MG63 (cell line): ENCODE data around the gene NAT8. TPM values are rescaled to one million over a fixed set of nuclear protein-coding genes. Genes with fewer than 3 reads are reported as not detected.
"Not testable (repeated sequence)": the region's sequence is repeated elsewhere in the genome, so short reads cannot be mapped to it uniquely, and the experiment has no call there.

ENCODE experiments used
- DNase-seq: peaks from one replicate; pipeline ENCODE4 v3.0.0-alpha.2; 2020
- H3K27me3 ChIP-seq: fragments of 250-450 bp; sonication (Bioruptor Pico); 2 replicates; pipeline ENCODE4 v1.5.1; 2020; ENCODE audit warnings: mild to moderate bottlenecking, moderate library complexity
- H3K36me3 ChIP-seq: fragments of 250-450 bp; sonication (Bioruptor Pico); 2 replicates; pipeline ENCODE4 v1.5.1; 2020; ENCODE audit warnings: mild to moderate bottlenecking, moderate library complexity
- H3K4me3 ChIP-seq: fragments of 250-450 bp; sonication (Bioruptor Pico); 2 replicates; pipeline ENCODE4 v1.5.1; 2020; ENCODE audit warnings: mild to moderate bottlenecking, moderate library complexity
- H3K9me3 ChIP-seq: fragments of 250-450 bp; sonication (Bioruptor Pico); 2 replicates; pipeline ENCODE4 v1.5.1; 2020; ENCODE audit warnings: mild to moderate bottlenecking, moderate library complexity
- total RNA-seq: library from RNA; depleted of rRNA; stranded (reverse); fragments of >200 nt; shearing (Covaris generic); gene quantifications from 2 replicates; pipeline ENCODE4 v1.2.3, GENCODE V29; 2014; ENCODE audit warnings: low replicate concordance; rRNA removed

Gene NAT8, protein sequence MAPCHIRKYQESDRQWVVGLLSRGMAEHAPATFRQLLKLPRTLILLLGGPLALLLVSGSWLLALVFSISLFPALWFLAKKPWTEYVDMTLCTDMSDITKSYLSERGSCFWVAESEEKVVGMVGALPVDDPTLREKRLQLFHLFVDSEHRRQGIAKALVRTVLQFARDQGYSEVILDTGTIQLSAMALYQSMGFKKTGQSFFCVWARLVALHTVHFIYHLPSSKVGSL
- total RNA-seq, result not detected in 2 replicates

DNA sequence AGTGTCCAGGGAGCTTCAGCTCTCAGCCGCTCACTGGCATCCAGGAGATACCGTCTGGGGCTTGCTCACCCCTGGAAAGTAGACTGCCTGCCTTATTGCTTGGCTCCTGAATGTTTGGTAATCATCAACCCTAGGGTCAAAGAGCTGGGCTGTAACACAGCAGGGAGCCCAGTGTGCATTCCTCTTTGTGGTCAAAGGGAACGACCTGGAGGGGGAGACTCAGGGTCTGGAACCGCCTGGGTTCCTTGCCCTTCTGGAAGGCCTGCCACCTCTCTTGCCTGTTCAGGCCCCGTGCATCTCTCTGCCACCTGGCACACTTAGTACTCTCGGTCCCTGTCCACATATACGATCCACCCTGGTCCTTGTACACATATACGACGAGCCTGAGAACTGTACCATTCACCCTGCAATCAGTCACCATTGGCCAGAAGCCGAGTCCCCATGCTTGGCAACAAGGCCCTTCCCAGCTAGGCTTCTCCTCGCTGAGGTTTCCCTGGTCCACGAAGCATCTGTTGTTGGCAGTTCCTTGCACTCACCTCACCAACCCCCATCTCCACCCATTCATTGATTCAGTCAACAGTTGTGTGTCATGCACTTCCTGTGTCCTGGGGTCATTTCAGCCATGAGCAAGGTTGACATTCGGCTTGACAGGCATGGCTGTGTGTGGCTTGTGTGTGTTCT, at the start of gene NAT8:
TSS of gene NAT8 (minus strand) at position 85 of the 681 bp plus-strand sequence. CDS start 794 bp downstream, outside the sequence.
- Histone ChIP-seq H3K9me3 (no peaks in the 10 kb centered on the region), H3K4me3 (no peak within 1 kb of the TSS), H3K27me3 (no peaks in the 10 kb centered on the region), H3K36me3 (no peaks in the 10 kb centered on the region)
- DNase-seq, result no peak

DNA sequence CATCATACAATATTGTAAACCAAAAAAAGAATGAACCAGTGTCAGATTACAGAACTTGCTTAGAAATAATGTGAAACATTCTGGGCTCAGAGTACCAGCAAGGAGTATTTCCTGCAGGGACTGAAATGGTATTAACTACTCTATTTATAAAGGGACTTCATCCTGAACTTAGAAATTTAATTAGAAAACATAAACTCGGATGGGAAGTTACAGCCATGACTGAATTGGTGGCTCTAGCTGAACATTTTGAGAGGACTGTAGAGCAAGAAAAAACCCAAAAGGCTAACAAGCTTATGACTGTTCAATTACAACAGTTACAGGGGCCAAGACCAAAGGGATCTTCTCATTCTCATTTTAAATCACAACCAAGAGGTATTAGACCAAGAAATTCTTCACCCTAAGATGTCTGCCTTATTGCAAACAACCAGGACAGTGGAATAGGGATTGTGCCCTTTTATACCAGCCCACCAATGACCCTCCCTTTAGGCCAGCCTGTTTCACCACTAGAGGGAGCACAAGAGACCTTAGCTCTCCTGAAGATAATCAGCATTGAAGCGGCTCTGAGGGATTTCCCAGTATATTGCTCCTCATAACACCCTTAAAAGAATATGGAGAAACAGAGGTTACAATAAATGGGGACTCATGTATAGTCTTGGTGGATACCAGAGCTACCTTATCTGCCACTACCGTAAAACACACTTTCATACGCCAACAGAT, 48.3 kb upstream of the NAT8 start:
- not testable (repeated sequence) for H3K36me3 ChIP-seq, DNase-seq, H3K27me3 ChIP-seq, H3K4me3 ChIP-seq, H3K9me3 ChIP-seq

DNA sequence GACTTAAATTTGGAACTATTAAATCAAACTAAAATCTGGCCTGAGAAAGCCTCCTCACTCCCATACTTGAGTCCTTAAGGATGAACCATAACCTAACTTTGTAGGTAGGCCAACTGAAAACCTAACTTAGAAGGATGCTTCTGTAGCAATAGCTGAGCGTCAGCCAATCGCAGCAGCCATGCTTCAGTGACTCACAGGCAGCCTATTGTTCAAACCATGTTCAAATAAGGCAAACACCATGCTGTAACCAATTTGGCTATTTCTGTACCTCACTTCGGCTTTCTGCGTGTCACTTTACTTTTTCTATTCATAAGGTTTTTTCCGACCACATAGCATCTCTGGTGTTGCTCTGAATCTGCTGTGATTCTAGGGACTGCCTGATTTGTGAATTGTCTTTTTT, 46.3 kb upstream of the NAT8 start:
- H3K9me3 ChIP-seq, DNase-seq, H3K27me3 ChIP-seq, H3K36me3 ChIP-seq, H3K4me3 ChIP-seq: not testable (repeated sequence)

DNA sequence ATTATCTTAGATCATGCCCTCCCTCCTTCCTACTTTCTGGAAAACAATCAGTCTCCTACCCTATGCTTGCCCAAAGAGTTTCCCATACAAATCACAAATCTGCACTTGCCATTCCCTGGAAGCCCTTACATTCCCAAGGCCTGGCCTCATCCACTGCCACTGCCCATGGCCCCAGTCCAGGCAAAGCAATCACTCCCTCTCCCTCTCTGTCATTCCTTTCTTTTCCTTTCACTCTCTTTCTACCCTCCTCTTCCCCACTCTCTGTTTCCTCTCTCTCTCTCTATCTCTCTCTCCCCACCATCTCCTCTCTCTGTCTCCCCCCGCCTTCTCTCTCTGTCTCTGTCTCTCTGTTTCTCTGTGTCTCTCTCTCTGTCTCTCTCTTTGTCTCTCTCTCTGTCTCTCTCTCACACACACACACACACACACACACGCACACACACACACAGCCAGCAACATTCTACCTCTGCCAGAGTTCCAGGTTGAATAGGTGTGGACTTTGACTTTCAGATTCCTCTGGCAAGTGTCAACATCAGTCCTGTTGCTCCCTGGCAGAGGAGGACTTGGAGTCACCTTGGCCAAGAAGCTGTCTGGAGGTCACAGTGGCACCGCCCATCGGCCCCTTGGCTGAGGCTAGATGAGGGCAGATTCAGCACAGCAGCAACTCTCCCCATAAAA, 43.7 kb upstream of the NAT8 start:
- Histone ChIP-seq H3K4me3 (no peak overlapping the region), H3K9me3 (no peaks in the 10 kb centered on the region), H3K27me3 (no peaks in the 10 kb centered on the region; the same call in 1 of the 2 replicates), H3K36me3 (no peaks in the 10 kb centered on the region)
- DNase-seq, result no peak

DNA sequence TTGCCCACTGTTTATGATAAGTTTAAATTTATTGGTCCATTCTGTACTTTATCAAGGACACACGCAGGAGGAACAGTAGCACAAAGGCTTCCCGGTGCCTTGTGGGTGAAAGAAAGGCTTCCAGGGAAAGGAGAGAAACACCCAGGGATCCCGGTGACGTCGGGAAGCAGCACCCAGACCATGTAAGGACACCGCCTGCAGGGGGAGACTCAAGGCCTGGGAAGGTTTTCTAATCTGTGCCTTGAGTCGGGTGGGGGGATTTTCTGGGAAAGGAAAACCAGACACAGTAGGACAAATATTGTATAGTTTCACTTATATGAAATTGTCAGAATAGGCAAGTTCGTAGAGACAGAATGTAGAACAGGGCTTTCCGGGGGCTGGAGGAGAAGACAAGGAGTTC, 42.7 kb upstream of the NAT8 start:
- not testable (repeated sequence) for DNase-seq, H3K9me3 ChIP-seq, H3K4me3 ChIP-seq

DNA sequence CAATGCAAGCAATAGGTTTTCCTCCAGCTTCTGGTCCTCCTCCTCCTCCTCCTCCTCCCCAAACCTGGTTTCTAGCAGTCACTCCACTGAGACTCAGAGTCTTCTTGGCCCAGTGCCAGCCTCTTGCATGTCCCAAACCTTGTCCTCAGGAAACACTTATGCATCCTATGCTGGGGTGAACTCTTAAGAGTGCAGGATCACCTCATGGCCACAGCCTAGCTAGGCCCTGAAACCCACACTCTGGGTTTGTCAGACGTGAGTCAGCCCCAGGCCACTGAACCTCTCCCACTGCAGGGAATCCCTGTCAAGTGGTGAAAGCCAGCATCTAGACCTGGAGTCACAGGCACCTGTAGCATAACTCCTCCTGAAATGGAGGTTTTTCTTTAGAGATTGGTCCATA, 42.1 kb upstream of the NAT8 start:
- not testable (repeated sequence) for H3K36me3 ChIP-seq, H3K27me3 ChIP-seq, H3K4me3 ChIP-seq, H3K9me3 ChIP-seq, DNase-seq

More for the DNA sequence above, 42.7 kb upstream of the NAT8 start:
- not testable (repeated sequence) for H3K27me3 ChIP-seq, H3K36me3 ChIP-seq

DNA sequence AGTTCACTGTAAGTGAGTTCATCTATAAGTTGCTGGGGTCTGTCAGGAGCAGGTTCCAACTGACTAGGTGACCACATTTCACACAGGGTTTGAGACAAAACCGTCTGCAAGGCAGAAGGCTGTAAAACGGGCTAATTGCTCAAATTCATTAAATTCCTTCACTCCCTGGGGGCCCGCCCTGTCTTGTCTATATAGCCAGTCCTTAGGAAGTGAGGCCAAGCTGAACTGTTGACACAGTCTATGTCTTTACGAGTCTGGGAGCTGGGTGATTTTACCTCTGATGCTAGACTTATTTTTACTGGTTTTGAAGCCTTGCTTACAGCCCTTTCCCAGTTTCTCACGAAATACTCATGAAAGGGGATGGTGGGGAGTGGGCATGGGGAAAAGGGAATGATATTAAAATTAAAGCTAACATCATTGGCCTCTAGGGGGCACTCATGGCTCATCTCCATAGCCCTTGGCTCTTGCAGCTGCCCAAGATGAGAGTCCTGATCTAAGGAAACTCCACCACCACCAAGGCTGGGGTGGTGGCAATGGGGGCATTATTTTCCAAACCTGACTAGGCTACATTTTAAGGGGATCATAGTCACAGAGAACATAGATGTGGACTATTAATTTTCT, 37.8 kb upstream of the NAT8 start:
- not testable (repeated sequence) for DNase-seq, H3K27me3 ChIP-seq, H3K36me3 ChIP-seq, H3K9me3 ChIP-seq, H3K4me3 ChIP-seq

DNA sequence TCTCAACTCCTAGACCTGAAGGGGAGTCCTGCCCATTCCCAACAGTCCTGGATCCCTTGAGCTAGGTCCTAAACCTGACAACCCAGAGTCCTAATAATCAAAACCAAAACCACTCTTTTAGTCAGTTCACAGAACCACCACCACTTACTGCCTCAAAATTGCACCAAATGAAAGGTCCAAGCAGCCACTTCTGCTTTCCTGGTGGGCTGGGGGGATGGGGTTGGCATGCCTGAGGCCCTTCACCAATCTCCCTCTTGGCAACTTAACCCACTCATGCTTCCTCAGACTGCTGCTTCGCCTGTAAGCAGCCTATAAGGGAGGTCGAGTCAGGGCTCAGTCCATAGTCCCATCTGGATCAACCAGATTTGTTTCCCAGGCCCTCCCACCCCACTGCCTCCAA, 37.0 kb upstream of the NAT8 start:
- not testable (repeated sequence) for H3K9me3 ChIP-seq, H3K4me3 ChIP-seq, H3K27me3 ChIP-seq, DNase-seq, H3K36me3 ChIP-seq

DNA sequence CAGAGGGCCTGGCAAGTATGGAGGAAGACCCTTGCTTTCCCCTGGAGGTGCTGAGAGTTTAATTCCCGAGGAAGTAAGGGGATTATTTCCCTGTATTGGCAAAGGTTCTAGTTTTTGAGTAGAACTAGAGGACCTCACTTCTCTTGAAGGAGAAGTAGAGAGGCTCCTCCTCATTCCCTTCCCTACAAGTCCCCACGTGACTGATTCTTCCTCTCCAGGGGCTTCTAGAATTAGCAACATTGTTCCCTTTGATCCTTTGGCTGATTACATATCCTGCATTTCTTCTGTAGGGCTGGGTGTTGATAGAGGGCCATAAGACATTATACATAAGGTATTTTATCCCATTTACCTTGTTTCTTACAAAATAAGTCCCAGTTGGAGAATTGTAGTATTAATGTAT, 35.8 kb upstream of the NAT8 start:
- H3K9me3 ChIP-seq, DNase-seq, H3K4me3 ChIP-seq, H3K27me3 ChIP-seq, H3K36me3 ChIP-seq: not testable (repeated sequence)

DNA sequence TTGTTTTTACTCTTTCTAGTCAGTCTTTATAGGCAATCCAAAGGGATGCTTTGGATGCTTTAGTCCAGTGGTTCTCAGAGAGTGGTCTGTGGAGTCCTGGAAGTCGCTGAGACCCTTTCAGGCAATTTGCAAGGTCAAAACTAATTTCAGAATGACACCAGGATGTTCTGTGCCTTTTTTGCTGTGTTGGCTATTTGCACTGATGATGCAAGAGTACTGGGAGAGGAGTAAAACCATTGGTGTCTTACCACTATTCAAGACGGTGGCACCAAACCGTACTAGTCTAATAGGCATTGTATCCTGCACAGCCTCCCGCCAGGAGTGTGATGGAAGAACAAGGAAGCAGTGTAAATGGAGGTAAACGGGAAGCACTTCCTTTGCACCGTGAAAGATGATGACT, 34.0 kb upstream of the NAT8 start:
- H3K4me3 ChIP-seq, H3K36me3 ChIP-seq, H3K9me3 ChIP-seq, DNase-seq, H3K27me3 ChIP-seq: not testable (repeated sequence)

DNA sequence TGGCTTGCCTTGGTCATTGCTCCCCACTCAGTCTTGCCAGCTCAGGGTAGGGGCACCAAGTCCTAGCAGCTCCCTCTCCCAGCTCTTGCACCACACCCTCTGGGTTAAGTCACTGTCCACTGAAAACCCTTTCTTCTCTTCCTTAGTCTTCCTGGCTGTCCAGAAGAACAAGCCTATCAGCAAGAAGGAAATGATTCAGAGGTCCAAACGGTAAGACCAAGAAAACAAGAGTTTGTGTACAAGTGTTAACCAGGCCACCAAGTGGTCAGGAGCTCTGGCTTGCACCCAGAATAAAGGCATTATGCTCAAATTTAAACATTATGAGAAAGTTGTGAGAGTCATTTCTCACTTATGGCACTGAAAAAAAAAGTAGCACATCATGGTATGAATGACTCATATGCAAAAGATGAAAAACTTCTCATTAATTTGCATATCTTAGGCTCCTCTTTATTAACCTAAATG, 32.5 kb upstream of the NAT8 start:
- DNase-seq, H3K36me3 ChIP-seq: not testable (repeated sequence)

DNA sequence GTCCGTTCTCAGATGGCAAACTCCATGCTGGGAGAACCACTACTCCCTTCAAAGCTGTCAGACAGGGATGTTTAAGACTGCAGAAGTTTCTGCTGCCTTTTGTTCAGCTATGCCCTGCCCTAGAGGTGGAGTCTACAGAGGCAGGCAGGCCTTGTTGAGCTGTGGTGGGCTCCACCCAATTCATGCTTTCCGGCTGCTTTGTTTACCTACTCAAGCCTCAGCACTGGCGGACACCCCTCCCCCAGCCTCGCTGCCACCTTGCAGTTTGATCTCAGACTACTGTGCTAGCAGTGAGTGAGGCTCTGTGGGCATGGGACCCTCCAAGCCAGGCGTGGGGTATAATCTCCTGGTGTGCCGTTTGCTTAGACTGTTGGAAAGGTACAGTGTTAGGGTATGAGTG, 27.8 kb upstream of the NAT8 start:
- H3K27me3 ChIP-seq, H3K4me3 ChIP-seq, DNase-seq, H3K9me3 ChIP-seq, H3K36me3 ChIP-seq: not testable (repeated sequence)

More for the DNA sequence above, 32.5 kb upstream of the NAT8 start:
- H3K27me3 ChIP-seq, H3K9me3 ChIP-seq, H3K4me3 ChIP-seq: not testable (repeated sequence)

DNA sequence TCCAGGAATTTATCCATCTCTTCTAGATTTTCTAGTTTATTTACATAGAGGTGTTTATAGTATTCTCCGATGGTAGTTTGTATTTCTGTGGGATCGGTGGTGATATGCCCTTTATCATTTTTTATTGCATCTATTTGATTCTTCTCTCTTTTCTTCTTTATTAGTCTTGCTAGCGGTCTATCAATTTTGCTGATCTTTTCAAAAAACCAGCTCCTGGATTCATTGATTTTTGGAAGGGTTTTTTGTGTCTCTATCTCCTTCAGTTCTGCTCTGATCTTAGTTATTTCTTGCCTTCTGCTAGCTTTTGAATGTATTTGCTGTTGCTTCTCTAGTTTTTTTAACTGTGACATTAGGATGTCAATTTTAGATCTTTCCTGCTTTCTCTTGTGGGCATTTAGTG, 25.0 kb upstream of the NAT8 start:
- not testable (repeated sequence) for H3K4me3 ChIP-seq, H3K36me3 ChIP-seq, H3K9me3 ChIP-seq, H3K27me3 ChIP-seq, DNase-seq

DNA sequence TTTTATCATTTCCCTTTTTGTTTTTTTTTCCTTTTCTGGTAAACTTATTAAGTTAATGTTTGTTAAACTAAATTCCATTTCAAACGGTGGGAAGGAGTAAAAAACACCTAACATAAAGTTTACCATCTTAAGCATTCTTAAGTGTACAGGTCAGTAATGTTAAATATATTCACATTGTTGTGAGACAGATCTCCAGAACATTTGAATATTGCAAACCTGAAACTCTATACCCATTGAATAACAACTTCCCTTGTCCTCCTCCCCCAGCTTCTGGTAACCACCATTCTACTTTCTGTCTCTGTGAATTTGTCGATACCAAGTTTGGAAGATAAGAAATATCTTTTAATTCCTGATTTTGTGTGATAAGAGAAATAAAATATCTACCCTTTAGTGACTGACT, 12.0 kb upstream of the NAT8 start:
- peaks cover 10% of the 10 kb centered on the region for H3K27me3 ChIP-seq
- H3K36me3 ChIP-seq, result no peaks in the 10 kb centered on the region

DNA sequence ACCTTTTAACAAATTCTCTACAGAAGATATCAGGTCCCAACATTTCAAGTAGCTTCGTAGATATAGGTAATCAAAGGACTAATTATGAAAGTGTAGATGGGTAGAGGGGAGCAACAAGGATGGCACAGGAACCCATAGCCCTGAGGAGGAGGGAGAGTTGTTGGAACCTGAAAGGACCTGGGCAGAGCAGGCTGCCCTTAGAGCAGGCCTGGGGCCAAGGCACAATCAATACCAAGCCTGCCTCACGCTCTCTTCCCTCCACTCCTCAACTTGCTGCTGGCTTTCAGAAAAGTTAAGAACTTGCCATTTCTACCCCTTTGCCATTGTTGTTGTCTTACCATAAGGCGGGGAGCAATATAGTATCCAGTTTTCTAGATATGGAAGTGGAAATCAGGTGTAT, 10.1 kb upstream of the NAT8 start:
- no peak for DNase-seq
- H3K27me3 ChIP-seq, result peaks cover 4% of the 10 kb centered on the region
- H3K4me3 ChIP-seq, result no peak overlapping the region
- no peaks in the 10 kb centered on the region for H3K9me3 ChIP-seq
- no peaks in the 10 kb centered on the region for H3K36me3 ChIP-seq

More for the DNA sequence above, 12.0 kb upstream of the NAT8 start:
- Histone ChIP-seq H3K9me3 (peaks cover 2% of the 10 kb centered on the region; the same call in 1 of the 2 replicates), H3K4me3 (no peak overlapping the region)
- DNase-seq, result no peak

DNA sequence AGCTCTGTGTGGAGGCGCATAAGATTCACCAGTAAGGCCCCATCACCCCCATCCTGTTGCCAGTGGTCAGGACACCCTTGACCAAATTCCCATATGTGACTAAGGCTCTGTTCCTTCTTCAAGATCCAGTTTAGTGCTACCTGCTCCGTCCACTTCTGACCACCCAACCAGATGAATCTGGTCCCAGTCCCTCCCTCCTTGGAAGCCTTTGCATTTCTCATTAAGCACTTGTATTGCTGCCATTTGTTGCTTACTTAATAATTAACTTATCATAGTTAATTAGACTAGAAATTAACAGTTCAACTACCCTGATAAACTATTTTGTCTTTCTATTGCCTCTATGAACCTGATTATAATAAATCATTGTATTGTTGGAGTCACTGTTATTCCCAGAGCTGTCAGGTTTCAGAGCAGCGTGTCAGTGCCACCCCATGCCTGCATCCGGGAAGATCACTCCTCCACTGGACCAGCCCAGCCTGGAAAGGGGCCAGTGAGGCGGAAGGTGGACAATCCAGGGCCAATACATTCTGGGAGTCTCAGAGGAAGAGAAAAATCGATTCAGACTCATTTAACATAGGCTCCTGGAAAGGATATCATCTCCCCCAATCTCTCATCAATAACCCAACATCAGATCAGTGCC, 9.5 kb upstream of the NAT8 start:
- no peak for DNase-seq
- Histone ChIP-seq H3K36me3 (no peaks in the 10 kb centered on the region), H3K9me3 (no peaks in the 10 kb centered on the region), H3K27me3 (peaks cover 4% of the 10 kb centered on the region), H3K4me3 (no peak overlapping the region)
